Body of pancreas (tissue), 4 donors: ENCODE data around the gene HIPK1.

ENCODE experiments used
- POLR2A ChIP-seq, 3 donors: fragments of 450-650 bp; IDR thresholded peaks; one replicate each; pipeline ENCODE4 v1.6.1; 2016; ENCODE audit warnings: antibody characterized with exemption in 3 of 3, mild to moderate bottlenecking in 2 of 3
- TF ChIP-seq, protein P1 (sequence below), 7 experiments: fragments of 450-650 bp in 4 of 7; fragments of 200-600 bp in 3 of 7; sonication (generic) in 3 of 7; IDR thresholded peaks; one replicate each; pipeline ENCODE4 v1.5.1; 2016 to 2019; ENCODE audit warnings: antibody characterized with exemption in 7 of 7

DNA sequence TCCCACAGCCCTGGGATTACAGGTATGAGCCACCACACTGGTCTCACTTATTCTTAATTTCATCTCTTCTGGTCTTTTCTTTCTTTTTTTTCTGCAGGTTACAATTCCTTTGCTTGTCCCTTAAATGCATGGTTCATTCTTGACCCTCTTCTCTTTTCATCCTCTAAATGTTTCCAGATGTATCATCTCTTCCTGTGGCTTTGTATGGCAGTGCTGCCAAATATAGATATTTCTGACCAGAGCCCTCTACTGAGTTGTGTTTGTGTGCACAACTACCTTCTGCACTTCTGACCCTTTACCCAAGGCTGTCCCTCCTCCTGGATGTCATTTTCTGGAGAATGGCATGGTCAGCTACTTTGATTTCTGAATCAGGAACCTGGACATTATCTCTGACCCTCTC lies 82.7 kb downstream of the HIPK1 start:
- TF ChIP-seq, protein P1, sequence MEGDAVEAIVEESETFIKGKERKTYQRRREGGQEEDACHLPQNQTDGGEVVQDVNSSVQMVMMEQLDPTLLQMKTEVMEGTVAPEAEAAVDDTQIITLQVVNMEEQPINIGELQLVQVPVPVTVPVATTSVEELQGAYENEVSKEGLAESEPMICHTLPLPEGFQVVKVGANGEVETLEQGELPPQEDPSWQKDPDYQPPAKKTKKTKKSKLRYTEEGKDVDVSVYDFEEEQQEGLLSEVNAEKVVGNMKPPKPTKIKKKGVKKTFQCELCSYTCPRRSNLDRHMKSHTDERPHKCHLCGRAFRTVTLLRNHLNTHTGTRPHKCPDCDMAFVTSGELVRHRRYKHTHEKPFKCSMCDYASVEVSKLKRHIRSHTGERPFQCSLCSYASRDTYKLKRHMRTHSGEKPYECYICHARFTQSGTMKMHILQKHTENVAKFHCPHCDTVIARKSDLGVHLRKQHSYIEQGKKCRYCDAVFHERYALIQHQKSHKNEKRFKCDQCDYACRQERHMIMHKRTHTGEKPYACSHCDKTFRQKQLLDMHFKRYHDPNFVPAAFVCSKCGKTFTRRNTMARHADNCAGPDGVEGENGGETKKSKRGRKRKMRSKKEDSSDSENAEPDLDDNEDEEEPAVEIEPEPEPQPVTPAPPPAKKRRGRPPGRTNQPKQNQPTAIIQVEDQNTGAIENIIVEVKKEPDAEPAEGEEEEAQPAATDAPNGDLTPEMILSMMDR (IDR thresholded peaks at IDR 0.05) = no peak
- no peak for TF ChIP-seq POLR2A (IDR thresholded peaks at IDR 0.05)
